IMR-90 (cell line): ENCODE results near the gene ADCYAP1. TPM values are rescaled to one million over a fixed set of nuclear protein-coding genes. Genes with fewer than 3 reads are reported as not detected.

Experiments
- ATAC-seq: fragments of 200-7000 bp; cut with Tn5 transposase; 2 replicates; pipeline ENCODE4 v1.9.1; 2020; ENCODE audit warnings: low read depth, mild to moderate bottlenecking, moderate library complexity
- BruUV-seq: library from RNA; stranded (reverse); fragments of 400-500 nt; replicated peaks from 2 replicates; lab custom pipeline; 2021; lab: Mats Ljungman, UMichigan
- CTCF ChIA-PET: fragments of 300-600 bp; formaldehyde crosslinking; extraction: SDS; loops from one replicate; lab custom pipeline; 2021; ENCODE audit warnings: antibody characterized with exemption; lab: Yijun Ruan, JAX
- POLR2A ChIA-PET: fragments of 300-600 bp; sonication (Branson Sonifier 250); formaldehyde crosslinking; loops from one replicate; lab custom pipeline; 2022; ENCODE audit warnings: antibody characterized with exemption; ENCODE audit not compliant: unreplicated experiment; lab: Charles Lee
- DNase-seq: peaks from one replicate; pipeline ENCODE4 v3.0.0; 2013
- H2AFZ ChIP-seq: replicated peaks from 2 replicates; pipeline ENCODE3; 2013; ENCODE audit warnings: low read length, mild to moderate bottlenecking; ENCODE audit not compliant: poor library complexity
- H2AK5ac ChIP-seq: 2 replicates; pipeline ENCODE4 v1.6.1; 2013; ENCODE audit warnings: low read depth, low read length, inconsistent platforms
- H2AK9ac ChIP-seq: replicated peaks from 2 replicates; pipeline ENCODE3; 2013; ENCODE audit warnings: mild to moderate bottlenecking, low read depth, low read length, moderate library complexity; ENCODE audit not compliant: poor library complexity
- H2BK120ac ChIP-seq: 2 replicates; pipeline ENCODE4 v1.6.1; 2013; ENCODE audit warnings: low read depth, low read length, inconsistent platforms
- H2BK15ac ChIP-seq: 3 replicates; pipeline ENCODE4 v1.6.1; 2013; ENCODE audit warnings: low read depth, low read length, inconsistent platforms
- H2BK20ac ChIP-seq: 2 replicates; pipeline ENCODE4 v1.6.1; 2013; ENCODE audit warnings: low read depth, mild to moderate bottlenecking, inconsistent platforms, low read length, moderate library complexity
- H2BK5ac ChIP-seq: 2 replicates; pipeline ENCODE4 v1.6.1; 2013; ENCODE audit warnings: mild to moderate bottlenecking, low read depth, low read length, inconsistent platforms; ENCODE audit not compliant: poor library complexity, severe bottlenecking
- H3K14ac ChIP-seq: replicated peaks from 2 replicates; pipeline ENCODE4 v1.6.1; 2013; ENCODE audit warnings: low read depth, low read length, inconsistent platforms
- H3K18ac ChIP-seq: 2 replicates; pipeline ENCODE4 v1.6.1; 2013; ENCODE audit warnings: low read depth, low read length, control low read depth
- H3K23ac ChIP-seq: 2 replicates; pipeline ENCODE4 v1.6.1; 2013; ENCODE audit warnings: low read depth, low read length, inconsistent platforms
- H3K27ac ChIP-seq: 2 replicates; pipeline ENCODE4 v1.5.1; 2013; ENCODE audit warnings: mild to moderate bottlenecking, control low read depth, low read length; ENCODE audit not compliant: insufficient read depth
- H3K27me3 ChIP-seq: 2 replicates; pipeline ENCODE4 v1.6.1; 2013; ENCODE audit warnings: low read length; ENCODE audit not compliant: control insufficient read depth, insufficient read depth
- H3K36me3 ChIP-seq: 2 replicates; pipeline ENCODE4 v1.6.1; 2013; ENCODE audit warnings: low read length, mixed read lengths; ENCODE audit not compliant: control insufficient read depth, insufficient read depth
- H3K4ac ChIP-seq: 2 replicates; pipeline ENCODE4 v1.6.1; 2013; ENCODE audit warnings: low read depth, low read length, inconsistent platforms
- H3K4me1 ChIP-seq: 2 replicates; pipeline ENCODE4 v1.6.1; 2013; ENCODE audit warnings: low read length, mixed read lengths; ENCODE audit not compliant: control insufficient read depth, insufficient read depth
- H3K4me2 ChIP-seq: 2 replicates; pipeline ENCODE4 v1.6.1; 2013; ENCODE audit warnings: low read depth, mild to moderate bottlenecking, control low read depth, low read length, moderate library complexity
- H3K4me3 ChIP-seq: 2 replicates; pipeline ENCODE4 v1.5.1; 2013; ENCODE audit warnings: low read depth, mild to moderate bottlenecking, control low read depth, low read length, moderate library complexity; ENCODE audit not compliant: insufficient read depth
- H3K56ac ChIP-seq: 2 replicates; pipeline ENCODE4 v1.6.1; 2013; ENCODE audit warnings: low read length, inconsistent platforms; ENCODE audit not compliant: insufficient read depth; ENCODE audit errors: extremely low read depth
- H3K79me1 ChIP-seq, 2 experiments: 2 replicates each; pipeline ENCODE4 v1.6.1; 2013; ENCODE audit warnings: low read length in 2 of 2, inconsistent platforms in 1 of 2, low read depth in 1 of 2
- H3K9ac ChIP-seq: 2 replicates; pipeline ENCODE4 v1.6.1; 2013; ENCODE audit warnings: low read depth, low read length, control low read depth
- H3K9me1 ChIP-seq: 2 replicates; pipeline ENCODE4 v1.6.1; 2013; ENCODE audit warnings: low read length, inconsistent platforms; ENCODE audit not compliant: insufficient read depth
- H3K9me3 ChIP-seq: 2 replicates; pipeline ENCODE4 v1.6.1; 2013; ENCODE audit warnings: low read length; ENCODE audit not compliant: control insufficient read depth, insufficient read depth
- H4K20me1 ChIP-seq: 2 replicates; pipeline ENCODE4 v1.6.1; 2013; ENCODE audit warnings: low read length, inconsistent platforms; ENCODE audit not compliant: insufficient read depth
- H4K5ac ChIP-seq: 2 replicates; pipeline ENCODE4 v1.6.1; 2013; ENCODE audit warnings: mild to moderate bottlenecking, low read depth, low read length, control low read depth
- H4K8ac ChIP-seq, 2 experiments: 2 replicates each; pipeline ENCODE4 v1.6.1; 2013; ENCODE audit warnings: low read depth in 2 of 2, low read length in 2 of 2, control low read depth in 1 of 2, inconsistent platforms in 1 of 2
- H4K91ac ChIP-seq: 2 replicates; pipeline ENCODE4 v1.6.1; 2013; ENCODE audit warnings: low read depth, low read length, inconsistent platforms; ENCODE audit not compliant: insufficient read depth
- BHLHE40 ChIP-seq: fragments of 150-350 bp; IDR thresholded peaks from 2 replicates; pipeline ENCODE4 v1.6.1; 2016; ENCODE audit warnings: mild to moderate bottlenecking, low read depth, low read length
- CEBPB ChIP-seq: IDR thresholded peaks from 2 replicates; pipeline ENCODE4 v1.6.1; 2012; ENCODE audit warnings: low read depth, low read length, improper control_type of control experiment
- CHD1 ChIP-seq: IDR thresholded peaks from 2 replicates; pipeline ENCODE4 v1.6.1; 2012; ENCODE audit warnings: low read depth, low read length, improper control_type of control experiment
- CTCF ChIP-seq: conservative IDR thresholded peaks from 2 replicates; pipeline ENCODE4 v1.5.1; 2012; ENCODE audit warnings: mild to moderate bottlenecking, low read depth, low read length, improper control_type of control experiment
- ELK1 ChIP-seq: fragments of 150-350 bp; IDR thresholded peaks from 2 replicates; pipeline ENCODE4 v1.6.1; 2016; ENCODE audit warnings: low read depth, mild to moderate bottlenecking, low read length, moderate library complexity, borderline replicate concordance
- FOS ChIP-seq: fragments of 150-350 bp; IDR thresholded peaks from 2 replicates; pipeline ENCODE4 v1.6.1; 2016; ENCODE audit warnings: low read depth, low read length
- MAFK ChIP-seq: IDR thresholded peaks from 2 replicates; pipeline ENCODE4 v1.6.1; 2012; ENCODE audit warnings: low read depth, low read length, improper control_type of control experiment
- MAZ ChIP-seq: IDR thresholded peaks from 2 replicates; pipeline ENCODE4 v1.6.1; 2012; ENCODE audit warnings: low read depth, mild to moderate bottlenecking, low read length, improper control_type of control experiment, moderate library complexity, borderline replicate concordance
- MXI1 ChIP-seq: IDR thresholded peaks from 2 replicates; pipeline ENCODE4 v1.6.1; 2012; ENCODE audit warnings: low read depth, mild to moderate bottlenecking, low read length, moderate library complexity, borderline replicate concordance
- NFE2L2 ChIP-seq: fragments of 150-350 bp; IDR thresholded peaks from 2 replicates; pipeline ENCODE4 v1.6.1; 2016; ENCODE audit warnings: low read depth, mild to moderate bottlenecking, low read length
- POLR2A ChIP-seq: IDR thresholded peaks from 2 replicates; pipeline ENCODE4 v1.6.1; 2012; ENCODE audit warnings: mild to moderate bottlenecking, low read depth, low read length
- RAD21 ChIP-seq: IDR thresholded peaks from 2 replicates; pipeline ENCODE4 v1.6.1; 2012; ENCODE audit warnings: low read length, improper control_type of control experiment
- RCOR1 ChIP-seq: IDR thresholded peaks from 2 replicates; pipeline ENCODE4 v1.6.1; 2012; ENCODE audit warnings: mild to moderate bottlenecking, low read length, improper control_type of control experiment; ENCODE audit not compliant: insufficient replicate concordance
- RFX5 ChIP-seq: IDR thresholded peaks from 2 replicates; pipeline ENCODE4 v1.8.0; 2012; ENCODE audit warnings: low read depth, mild to moderate bottlenecking, low read length, moderate library complexity
- SMC3 ChIP-seq: fragments of 150-350 bp; IDR thresholded peaks from 2 replicates; pipeline ENCODE4 v1.6.1; 2016; ENCODE audit warnings: low read depth, mild to moderate bottlenecking, antibody characterized with exemption, low read length, moderate library complexity
- USF2 ChIP-seq: fragments of 150-350 bp; IDR thresholded peaks from 2 replicates; pipeline ENCODE4 v1.6.1; 2017; ENCODE audit warnings: mild to moderate bottlenecking, antibody characterized with exemption, low read length, low read depth
- WGBS, 2 experiments: methylation state at CpG; one replicate each; pipeline versions ENCODE4 v1.1.5 to v1.1.7; 2013; ENCODE audit warnings: missing lambda C conversion rate in 2 of 2; ENCODE audit not compliant: insufficient read length in 1 of 2; ENCODE audit errors: extremely low coverage in 2 of 2; 5-methylcytosine and 5-hydroxymethylcytosine counted together
- dilution Hi-C: fragments of 300-500 bp; cut with HindIII; formaldehyde crosslinking; loops from one replicate; pipeline ENCODE4 v1.14.3; 2018; ENCODE audit warnings: low sequenced_read_pairs; ENCODE audit not compliant: unreplicated experiment
- in situ Hi-C: fragments of 300-500 bp; cut with MboI; formaldehyde crosslinking; loops from 3 replicates; pipeline ENCODE4 v1.14.3; 2019; ENCODE audit warnings: low sequenced_read_pairs, inconsistent platforms, mixed read lengths
- intact Hi-C: fragments of 100-400 bp; cut with micrococcal nuclease; formaldehyde crosslinking; loops from 2 replicates; pipeline ENCODE4 v1.10.0; 2022
- polyA plus RNA-seq, 3 experiments: library from polyadenylated mRNA; depleted of rRNA; stranded (reverse); fragments of >200 nt; gene quantifications; 2 replicates each; pipeline ENCODE4 v1.2.3, GENCODE V29; 2012; ENCODE audit warnings: low replicate concordance in 1 of 3
- total RNA-seq: library from RNA; depleted of rRNA; stranded (reverse); fragments of >200 nt; gene quantifications from 2 replicates; pipeline ENCODE4 v1.2.3, GENCODE V29; 2012

ADCYAP1 gene
- total and polyA plus RNA-seq, 2 of the 4 experiments (the other 2 are of a cell fraction), result not detected

GRCh38 chr18:877238-877637, 27.4 kb upstream of the ADCYAP1 start:
- H2BK20ac ChIP-seq, result no peak overlapping the region
- DNase-seq (no peak), ATAC-seq (no peak)
- no peak overlapping the region for H2AK5ac ChIP-seq
- H3K4ac ChIP-seq, result no peak overlapping the region
- ChIA-PET POLR2A (no interaction called here), CTCF (interaction anchor here (1.2 kb wide), 1 partner anchor 84 kb away, joined by 4 read pairs; no protein-coding TSS in a partner anchor)
- H3K9me1 ChIP-seq, result no peaks in the 10 kb centered on the region
- no peak overlapping the region for H2AK9ac ChIP-seq
- H2BK5ac ChIP-seq, result no peak overlapping the region
- no peaks in the 10 kb centered on the region for H3K9me3 ChIP-seq
- H3K27ac ChIP-seq, result no peak overlapping the region
- no peak overlapping the region for H3K9ac ChIP-seq
- H3K56ac ChIP-seq, result no peak overlapping the region
- no peaks in the 10 kb centered on the region for H3K27me3 ChIP-seq
- no peak overlapping the region for H3K18ac ChIP-seq
- intact Hi-C loops (no loop called here), in situ Hi-C loops (no loop called here), dilution Hi-C loops (no loop called here)
- H4K5ac ChIP-seq, result no peak overlapping the region
- H2AFZ ChIP-seq, result no peak overlapping the region
- H3K14ac ChIP-seq, result no peak overlapping the region
- no peak overlapping the region for H3K23ac ChIP-seq
- no peaks in the 10 kb centered on the region for H3K36me3 ChIP-seq
- WGBS, 2 experiments, result 86% methylated on average over 1 of the region's 6 CpGs; no CpG with 5 or more reads in 1 of the 2 experiments
- H3K4me1 ChIP-seq, result no peaks in the 10 kb centered on the region
- H3K79me1 ChIP-seq, result no peaks in the 10 kb centered on the region
- H3K4me2 ChIP-seq, result no peak overlapping the region
- H4K91ac ChIP-seq, result no peak overlapping the region
- H2BK120ac ChIP-seq, result no peak overlapping the region
- no peak overlapping the region for H3K4me3 ChIP-seq
- H4K20me1 ChIP-seq, result no peaks in the 10 kb centered on the region
- H4K8ac ChIP-seq, result no peak overlapping the region
- H2BK15ac ChIP-seq, result no peak overlapping the region
- TF ChIP-seq NFE2L2 (no peak), CEBPB (no peak), RCOR1 (no peak), MXI1 (no peak), MAFK (no peak), MAZ (no peak), RFX5 (no peak), CHD1 (no peak), SMC3 (no peak), BHLHE40 (no peak), POLR2A (no peak), USF2 (no peak), CTCF (no peak), ELK1 (no peak), RAD21 (no peak), FOS (no peak)
- BruUV-seq, result no TSS peak
